A549 (cell line): Measurements from ENCODE around the gene NOP9. TPM values are rescaled to one million over a fixed set of nuclear protein-coding genes. Genes with fewer than 3 reads are reported as not detected.

ENCODE experiments used
- ATAC-seq, 2 experiments: fragments of 200-7000 bp in 1 of 2; fragments of >200 bp in 1 of 2; cut with Nextera tagmentation in 1 of 2; cut with Tn5 transposase in 1 of 2; 3 replicates each; pipeline versions ENCODE4 v1.8.0 to v1.9.1; 2018 to 2020; ENCODE audit warnings: mild to moderate bottlenecking in 1 of 2, moderate library complexity in 1 of 2
- CTCF ChIA-PET: fragments of 300-600 bp; sonication (Branson Sonifier 250); formaldehyde crosslinking; extraction: SDS; loops from one replicate; lab custom pipeline; 2021; ENCODE audit warnings: antibody characterized with exemption, inconsistent platforms; lab: Yijun Ruan, JAX
- POLR2A ChIA-PET: fragments of 350-600 bp; formaldehyde crosslinking; extraction: SDS; loops from one replicate; lab custom pipeline; 2021; ENCODE audit warnings: antibody characterized with exemption, inconsistent platforms; lab: Yijun Ruan, JAX
- DNase-seq, 2 experiments: peaks; one replicate each; pipeline versions ENCODE4 v3.0.0 to v3.0.0-alpha.2; 2011 to 2016; ENCODE audit warnings: low read depth in 1 of 2, low spot score in 1 of 2
- FAIRE-seq: peaks from 2 replicates; lab custom pipeline; 2011; peaks lifted over from hg19 to GRCh38; lab: Jason Lieb, UNC
- H3K27ac ChIP-seq, 2 experiments: fragments of >200 bp; sonication (Bioruptor Twin); formaldehyde crosslinking; 3 replicates each; pipeline ENCODE4 v1.5.1; 2016 to 2017
- H3K4me1 ChIP-seq: fragments of >200 bp; sonication (Bioruptor Twin); formaldehyde crosslinking; 3 replicates; pipeline ENCODE4 v1.6.1; 2016
- H3K4me2 ChIP-seq: fragments of >200 bp; sonication (Bioruptor Twin); formaldehyde crosslinking; 3 replicates; pipeline ENCODE4 v1.6.1; 2016
- H3K4me3 ChIP-seq: fragments of >200 bp; sonication (Bioruptor Twin); formaldehyde crosslinking; 3 replicates; pipeline ENCODE4 v1.5.1; 2016
- H3K9me3 ChIP-seq: fragments of >200 bp; sonication (Bioruptor Twin); formaldehyde crosslinking; 3 replicates; pipeline ENCODE4 v1.6.1; 2016
- BHLHE40 ChIP-seq: IDR thresholded peaks from 2 replicates; pipeline ENCODE4 v1.6.1; 2012; ENCODE audit warnings: low read depth, low read length, inconsistent platforms
- CBX2 ChIP-seq: fragments of 200-600 bp; sonication (generic); IDR thresholded peaks from 2 replicates; pipeline ENCODE4 v1.6.1; 2016; ENCODE audit warnings: low read depth, mild to moderate bottlenecking, borderline replicate concordance
- CHD2 ChIP-seq: fragments of 150-350 bp; IDR thresholded peaks from 2 replicates; pipeline ENCODE4 v1.6.1; 2014; ENCODE audit warnings: low read length; ENCODE audit not compliant: partially characterized antibody
- EP300 ChIP-seq, 2 experiments: fragments of >200 bp; sonication (Bioruptor Twin); formaldehyde crosslinking; IDR thresholded peaks; 2 replicates in 1 of 2; 3 replicates in 1 of 2; pipeline ENCODE4 v1.6.1; 2016 to 2017
- ESRRA ChIP-seq: fragments of 150-350 bp; IDR thresholded peaks from 2 replicates; pipeline ENCODE4 v1.6.1; 2014; ENCODE audit warnings: mild to moderate bottlenecking, low read length, borderline replicate concordance
- FOSL2 ChIP-seq, 2 experiments: fragments of 450-650 bp in 1 of 2; fragments of >200 bp in 1 of 2; sonication (Bioruptor Twin) in 1 of 2; formaldehyde crosslinking; IDR thresholded peaks; 2 replicates each; pipeline versions ENCODE4 v1.5.0 to v1.6.1; 2016 to 2020; ENCODE audit warnings: mild to moderate bottlenecking in 1 of 2, moderate library complexity in 1 of 2
- HDAC2 ChIP-seq: fragments of 200-600 bp; sonication (generic); IDR thresholded peaks from 2 replicates; pipeline ENCODE4 v1.6.1; 2016
- HOXB5 ChIP-seq: fragments of 250-450 bp; sonication (Bioruptor Pico); IDR thresholded peaks from 2 replicates; pipeline ENCODE4 v1.5.0; 2020; ENCODE audit warnings: mild to moderate bottlenecking, moderate library complexity
- JUN ChIP-seq, 2 experiments: fragments of >200 bp; sonication (Bioruptor Twin); formaldehyde crosslinking; IDR thresholded peaks; 2 replicates in 1 of 2; 3 replicates in 1 of 2; pipeline ENCODE4 v1.6.1; 2016 to 2017
- MAFK ChIP-seq: fragments of 450-650 bp; IDR thresholded peaks from 2 replicates; pipeline ENCODE4 v1.6.1; 2014; ENCODE audit not compliant: partially characterized antibody
- MAZ ChIP-seq: fragments of 150-350 bp; IDR thresholded peaks from 2 replicates; pipeline ENCODE4 v1.6.1; 2014; ENCODE audit warnings: antibody characterized with exemption, low read depth, low read length, borderline replicate concordance
- NPAS2 ChIP-seq: fragments of 250-450 bp; sonication (Bioruptor Pico); IDR thresholded peaks from 2 replicates; pipeline ENCODE4 v1.8.0; 2022; ENCODE audit warnings: mild to moderate bottlenecking, moderate library complexity, borderline replicate concordance
- POLR2A ChIP-seq: IDR thresholded peaks from 2 replicates; pipeline ENCODE4 v1.6.1; 2012; ENCODE audit warnings: mild to moderate bottlenecking, low read length
- RAD21 ChIP-seq, 2 experiments: fragments of >200 bp in 1 of 2; sonication (Bioruptor Twin) in 1 of 2; formaldehyde crosslinking in 1 of 2; IDR thresholded peaks in 1 of 2; conservative IDR thresholded peaks in 1 of 2; 2 replicates in 1 of 2; 3 replicates in 1 of 2; pipeline ENCODE4 v1.6.1; 2012 to 2018; ENCODE audit warnings: inconsistent platforms in 1 of 2
- RCOR1 ChIP-seq: fragments of 150-350 bp; IDR thresholded peaks from 2 replicates; pipeline ENCODE4 v1.6.1; 2014; ENCODE audit warnings: antibody characterized with exemption, low read length, low read depth
- RFX5 ChIP-seq: fragments of 450-650 bp; IDR thresholded peaks from 2 replicates; pipeline ENCODE4 v1.7.1; 2014; ENCODE audit warnings: antibody characterized with exemption, mild to moderate bottlenecking, moderate library complexity
- RNF2 ChIP-seq: fragments of 200-600 bp; sonication (generic); IDR thresholded peaks from 2 replicates; pipeline ENCODE4 v1.6.1; 2016; ENCODE audit warnings: low read depth, mild to moderate bottlenecking, antibody characterized with exemption, moderate library complexity, borderline replicate concordance
- SREBF2 ChIP-seq: fragments of 450-650 bp; IDR thresholded peaks from 2 replicates; pipeline ENCODE4 v1.6.1; 2014; ENCODE audit warnings: mild to moderate bottlenecking, moderate library complexity
- TP53 ChIP-seq: fragments of 250-450 bp; sonication (Bioruptor Pico); IDR thresholded peaks from 2 replicates; pipeline ENCODE4 v1.5.0; 2021; ENCODE audit warnings: mild to moderate bottlenecking, moderate library complexity
- ZC3H11A ChIP-seq: fragments of 450-650 bp; IDR thresholded peaks from 2 replicates; pipeline ENCODE4 v1.6.1; 2014; ENCODE audit warnings: antibody characterized with exemption, mild to moderate bottlenecking
- ZNF302 ChIP-seq: fragments of 250-450 bp; sonication (Bioruptor Pico); IDR thresholded peaks from 2 replicates; pipeline ENCODE4 v1.9.0; 2021; ENCODE audit warnings: inconsistent platforms, mild to moderate bottlenecking, moderate library complexity
- ZSCAN20 ChIP-seq: fragments of 250-450 bp; sonication (Bioruptor Pico); IDR thresholded peaks from 2 replicates; pipeline ENCODE4 v1.8.0; 2022; ENCODE audit warnings: mild to moderate bottlenecking, moderate library complexity
- WGBS: methylation state at CpG from one replicate; pipeline ENCODE4 v1.1.6; 2017; ENCODE audit errors: missing lambda C conversion rate; 5-methylcytosine and 5-hydroxymethylcytosine counted together
- polyA plus RNA-seq, 4 experiments: library from polyadenylated mRNA; depleted of rRNA in 3 of 4; stranded (reverse); fragments of >200 nt; fragmentation: RNase III in 1 of 4; extraction: RNeasy Plus Mini Kit Qiagen cat#74134 plus additional on column Dnase treatment in 1 of 4; gene quantifications; 2 replicates in 3 of 4; 3 replicates in 1 of 4; pipeline ENCODE4 v1.2.3, GENCODE V29; 2011 to 2017
- TF ChIP-seq, protein P1 (sequence below): fragments of >200 bp; sonication (Bioruptor Twin); formaldehyde crosslinking; IDR thresholded peaks from 2 replicates; pipeline ENCODE4 v1.6.1; 2016
- TF ChIP-seq, protein P2 (sequence below): fragments of 450-650 bp; IDR thresholded peaks from 2 replicates; pipeline ENCODE4 v1.6.1; 2014; ENCODE audit warnings: antibody characterized with exemption

Gene NOP9
- polyA plus RNA-seq, 2 of the 4 experiments (the other 2 are of a cell fraction): 16.5 to 24.5 TPM

DNA sequence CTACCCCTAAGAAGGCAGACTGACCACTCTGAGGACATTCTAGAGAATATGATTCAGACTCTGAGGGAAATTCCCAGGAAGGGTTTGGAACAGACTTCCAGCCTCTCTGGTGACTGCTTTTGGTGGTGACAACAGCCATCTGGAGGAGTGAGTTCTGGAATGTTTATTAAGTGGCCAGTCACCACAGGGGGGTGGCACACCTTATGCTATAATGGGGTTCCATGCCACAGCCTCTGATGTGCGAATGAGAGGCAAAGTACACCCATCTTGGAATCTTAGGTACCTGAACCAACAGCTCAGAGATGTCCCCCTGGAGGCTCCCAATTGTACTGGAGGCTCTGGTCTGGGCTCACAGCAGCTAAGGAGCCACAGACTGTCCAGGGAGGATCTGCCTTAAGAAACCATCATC is 47.8 kb upstream of the NOP9 start:
- Histone ChIP-seq H3K4me3 (no peak overlapping the region), H3K27ac (no peak overlapping the region), H3K4me1 (peaks cover 5% of the 10 kb centered on the region; the same call in 1 of the 3 replicates), H3K9me3 (no peaks in the 10 kb centered on the region), H3K4me2 (no peak overlapping the region)
- ATAC-seq: peak; percentile 47 to 64; a peak in 5 of 6 replicates
- FAIRE-seq: no peak
- 63% methylated on average over 1 of the region's 1 CpG for WGBS
- no peak for TF ChIP-seq ZSCAN20 (CRISPR knock-in tag)
- no peak for TF ChIP-seq NPAS2
- TF ChIP-seq ZNF302 (CRISPR knock-in tag): no peak
- TF ChIP-seq, protein P1, sequence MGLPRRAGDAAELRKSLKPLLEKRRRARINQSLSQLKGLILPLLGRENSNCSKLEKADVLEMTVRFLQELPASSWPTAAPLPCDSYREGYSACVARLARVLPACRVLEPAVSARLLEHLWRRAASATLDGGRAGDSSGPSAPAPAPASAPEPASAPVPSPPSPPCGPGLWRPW: no peak
- no peak for TF ChIP-seq RNF2
- TF ChIP-seq FOSL2 (IDR thresholded peaks at IDR 0.05): no peak
- no peak for TF ChIP-seq FOSL2 (CRISPR knock-in tag; IDR thresholded peaks at IDR 0.05)
- no peak for TF ChIP-seq CHD2
- TF ChIP-seq RCOR1: no peak
- TF ChIP-seq CBX2: no peak
- TF ChIP-seq BHLHE40: no peak
- no peak for TF ChIP-seq MAZ
- TF ChIP-seq, all 56 proteins: peak for 0
- DNase-seq: no peak
- CTCF ChIA-PET: interaction anchor here (0.6 to 21.7 kb wide), 6 partner anchors 10 to 82 kb away, joined by 3 to 601 read pairs (median 3); partner anchors contain the start of genes CIDEB, DHRS1, LTB4R and LTB4R2
- POLR2A ChIA-PET: interaction anchor here (2.1 kb wide), 2 partner anchors 9 to 19 kb away, joined by 9 to 11 read pairs; partner anchors contain the start of genes RABGGTA and TINF2

DNA sequence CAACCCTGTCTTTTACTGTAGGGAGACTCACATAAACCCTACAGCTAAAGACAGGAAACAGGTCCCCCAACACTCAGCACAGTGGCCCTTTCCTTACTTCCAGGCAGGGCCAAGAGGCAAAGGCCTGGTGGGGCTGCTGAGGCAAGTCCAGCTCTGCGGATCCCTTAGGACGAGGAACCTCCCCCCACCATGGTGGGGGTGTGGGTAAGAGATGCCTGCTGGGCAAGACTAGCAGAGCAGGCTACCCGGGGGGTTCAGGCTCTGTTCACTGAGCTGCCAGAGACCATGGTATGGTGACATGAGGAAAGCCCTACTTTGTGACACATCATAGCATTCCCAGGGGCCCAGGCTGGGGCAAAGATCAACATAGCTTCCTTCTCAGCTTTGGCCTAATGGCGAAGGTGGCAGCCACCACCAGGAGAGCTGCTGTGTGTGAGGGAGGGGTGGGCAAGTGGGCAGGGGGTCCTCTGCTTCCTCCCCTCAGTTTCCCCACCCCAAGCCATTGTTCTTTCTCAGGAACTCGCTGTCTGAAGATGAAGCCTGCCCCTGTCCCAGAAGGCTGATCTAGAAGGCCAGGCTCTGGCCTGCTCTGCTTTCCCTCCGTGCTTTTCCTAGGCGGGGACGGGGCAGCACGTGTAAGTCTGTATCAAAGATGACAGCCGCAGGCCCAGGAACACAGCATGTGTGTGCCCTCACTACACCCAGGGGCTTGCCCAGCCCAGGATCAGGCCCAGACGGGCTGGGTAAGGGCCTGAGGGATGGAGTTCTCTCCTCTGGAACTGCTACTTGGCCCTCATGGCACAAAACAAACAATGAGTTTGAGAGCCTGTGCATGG is 47.1 kb upstream of the NOP9 start:
- no peak overlapping the region for H3K27ac ChIP-seq
- DNase-seq (no peak), FAIRE-seq (no peak), ATAC-seq (no peak)
- H3K4me2 ChIP-seq: no peak overlapping the region
- ChIA-PET CTCF (interaction anchor here (0.6 to 21.7 kb wide), 8 partner anchors 10 to 81 kb away, joined by 3 to 601 read pairs (median 4); partner anchors contain the start of genes CIDEB, DHRS1, LTB4R and LTB4R2), POLR2A (interaction anchor here (2.1 kb wide), 2 partner anchors 10 to 19 kb away, joined by 9 to 11 read pairs; partner anchors contain the start of genes RABGGTA and TINF2)
- 87% methylated on average over 9 of the region's 11 CpGs for WGBS
- no peak overlapping the region for H3K4me3 ChIP-seq
- TF ChIP-seq RAD21 (conservative IDR thresholded peaks at IDR 0.05 in 1 of 2, IDR thresholded peaks at IDR 0.05 in 1 of 2) (no peak), NPAS2 (no peak), SREBF2 (no peak), ZC3H11A (no peak), ESRRA (no peak), MAZ (no peak), RFX5 (no peak), EP300 (IDR thresholded peaks at IDR 0.05) (no peak), HOXB5 (CRISPR knock-in tag) (no peak), MAFK (no peak), TP53 (no peak), HDAC2 (no peak), POLR2A (no peak), JUN (IDR thresholded peaks at IDR 0.05) (no peak)
- TF ChIP-seq, protein P2, sequence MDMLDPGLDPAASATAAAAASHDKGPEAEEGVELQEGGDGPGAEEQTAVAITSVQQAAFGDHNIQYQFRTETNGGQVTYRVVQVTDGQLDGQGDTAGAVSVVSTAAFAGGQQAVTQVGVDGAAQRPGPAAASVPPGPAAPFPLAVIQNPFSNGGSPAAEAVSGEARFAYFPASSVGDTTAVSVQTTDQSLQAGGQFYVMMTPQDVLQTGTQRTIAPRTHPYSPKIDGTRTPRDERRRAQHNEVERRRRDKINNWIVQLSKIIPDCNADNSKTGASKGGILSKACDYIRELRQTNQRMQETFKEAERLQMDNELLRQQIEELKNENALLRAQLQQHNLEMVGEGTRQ: no peak
- TF ChIP-seq, all 56 proteins: peak for 0
- Histone ChIP-seq H3K4me1 (peaks cover 5% of the 10 kb centered on the region; the same call in 1 of the 3 replicates), H3K9me3 (no peaks in the 10 kb centered on the region)
